GM18951 (cell line): ENCODE results near the gene AOPEP.

Experiments
- POLR2A ChIP-seq: IDR thresholded peaks from 4 replicates; pipeline ENCODE4 v1.6.1; 2011; ENCODE audit warnings: mild to moderate bottlenecking; ENCODE audit not compliant: insufficient read length, insufficient read depth; ENCODE audit errors: extremely low read depth
- in situ Hi-C: fragments of 300-500 bp; cut with MboI; formaldehyde crosslinking; loops from one replicate; pipeline ENCODE4 v1.12.0; 2022; ENCODE audit warnings: low sequenced_read_pairs, mixed read lengths, inconsistent platforms; ENCODE audit not compliant: unreplicated experiment

Gene AOPEP

DNA sequence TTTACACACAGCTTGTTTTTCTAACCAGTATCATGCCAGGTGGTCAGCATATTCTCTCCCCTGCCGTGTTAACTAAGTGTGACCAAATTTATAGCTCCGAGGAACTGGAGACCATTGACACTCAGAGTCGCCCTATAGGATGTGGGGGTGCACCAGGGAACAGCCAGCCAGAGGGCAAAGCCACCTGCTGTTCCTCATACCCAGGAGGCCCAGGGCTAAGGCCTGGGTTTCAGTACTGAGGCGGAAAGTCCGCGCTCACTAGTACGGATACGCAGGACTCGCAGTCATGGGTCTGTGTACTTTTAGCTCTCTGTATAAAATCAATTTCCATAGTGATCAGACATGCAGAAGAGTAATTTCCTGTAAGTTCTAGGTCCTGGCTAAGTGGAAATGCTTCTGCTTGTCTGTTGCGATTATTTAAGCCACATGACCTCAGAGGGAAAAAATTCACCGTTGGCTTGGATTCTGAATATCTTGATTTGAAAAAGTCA lies 247.0 kb downstream of the AOPEP start:
- no peak for TF ChIP-seq POLR2A
- in situ Hi-C loops: no loop called here

DNA sequence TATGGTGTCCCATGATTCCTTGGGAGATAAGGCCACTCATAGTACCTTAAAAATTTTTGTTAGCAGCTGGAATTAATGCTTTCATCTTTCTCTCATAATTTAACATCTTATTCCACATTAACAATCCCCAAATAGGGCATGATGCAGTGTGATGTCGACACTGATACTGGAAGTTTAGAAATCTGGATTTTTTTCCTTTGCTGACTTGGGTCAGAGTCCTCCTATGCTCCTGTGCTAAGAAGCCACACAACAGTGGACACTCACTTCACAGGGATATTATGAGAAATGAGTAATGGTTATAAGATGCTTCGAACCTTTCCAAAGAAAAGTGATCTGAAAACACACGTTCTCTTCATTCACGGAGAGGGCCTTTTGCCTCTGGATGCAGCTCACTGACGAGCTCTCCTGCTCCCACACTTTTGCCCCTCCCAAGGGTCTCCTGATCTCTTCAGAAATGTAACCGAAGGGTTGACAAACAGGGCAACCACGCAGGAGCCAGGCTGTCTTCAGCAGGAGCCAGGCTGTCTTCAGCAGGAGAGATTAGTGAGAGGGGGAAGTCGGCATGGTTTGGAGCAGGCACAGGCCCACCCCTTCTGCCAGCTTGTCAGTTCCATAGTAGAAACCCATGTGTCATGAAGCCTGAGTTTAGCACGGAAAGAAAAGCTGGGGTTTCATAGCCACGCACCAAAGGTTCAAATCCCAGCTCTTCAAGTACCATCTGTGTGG lies 247.8 kb downstream of the AOPEP start:
- TF ChIP-seq POLR2A: no peak
- in situ Hi-C loops: no loop called here

DNA sequence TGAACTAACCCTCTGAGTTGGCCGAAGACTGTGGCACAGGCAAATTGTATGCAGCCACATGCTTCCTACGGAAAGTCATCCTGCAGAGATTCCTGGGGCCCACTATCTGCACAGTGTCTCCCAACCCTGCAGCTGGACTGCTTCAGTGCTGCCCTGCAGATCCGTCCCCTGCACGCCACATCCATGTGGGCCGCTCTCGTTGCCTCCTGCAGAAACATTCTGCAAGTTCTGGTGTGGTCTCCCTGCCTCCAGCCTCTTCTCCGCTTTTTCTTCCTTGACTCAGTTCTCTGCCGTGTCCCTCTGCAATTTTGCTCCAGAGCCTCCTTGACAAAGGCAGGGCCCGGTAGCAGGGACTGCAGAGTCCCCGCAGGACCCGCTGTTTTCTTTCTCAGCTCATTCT lies 249.0 kb downstream of the AOPEP start:
- in situ Hi-C loops: no loop called here
- no peak for TF ChIP-seq POLR2A

GRCh38 chr9:94976077-94976476 lies 249.6 kb downstream of the AOPEP start:
- no peak for TF ChIP-seq POLR2A
- in situ Hi-C loops: no loop called here

DNA sequence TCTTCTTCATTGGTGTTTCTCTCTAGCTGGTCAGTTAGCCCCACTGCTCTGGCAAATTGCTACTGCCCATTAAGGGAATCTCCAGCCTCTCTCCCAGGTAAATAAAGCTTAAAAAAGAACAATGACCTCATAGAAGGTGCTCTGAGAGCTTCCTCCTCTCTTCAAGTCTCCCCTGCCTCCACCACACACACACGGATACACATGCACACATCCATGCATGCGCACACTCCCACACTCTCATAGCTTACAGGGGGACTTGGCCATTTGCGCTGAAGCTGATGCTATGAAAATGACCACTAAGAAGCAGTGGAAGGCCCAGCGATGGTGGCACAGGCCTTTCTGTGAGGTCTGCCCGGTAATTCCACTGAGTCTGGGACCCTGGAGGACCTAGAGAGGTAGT lies 250.9 kb downstream of the AOPEP start:
- no peak for TF ChIP-seq POLR2A
- in situ Hi-C loops: no loop called here

GRCh38 chr9:94979904-94980507 lies 253.5 kb downstream of the AOPEP start:
- in situ Hi-C loops: no loop called here
- no peak for TF ChIP-seq POLR2A

GRCh38 chr9:94980947-94981722 lies 254.6 kb downstream of the AOPEP start:
- in situ Hi-C loops: no loop called here
- no peak for TF ChIP-seq POLR2A

DNA sequence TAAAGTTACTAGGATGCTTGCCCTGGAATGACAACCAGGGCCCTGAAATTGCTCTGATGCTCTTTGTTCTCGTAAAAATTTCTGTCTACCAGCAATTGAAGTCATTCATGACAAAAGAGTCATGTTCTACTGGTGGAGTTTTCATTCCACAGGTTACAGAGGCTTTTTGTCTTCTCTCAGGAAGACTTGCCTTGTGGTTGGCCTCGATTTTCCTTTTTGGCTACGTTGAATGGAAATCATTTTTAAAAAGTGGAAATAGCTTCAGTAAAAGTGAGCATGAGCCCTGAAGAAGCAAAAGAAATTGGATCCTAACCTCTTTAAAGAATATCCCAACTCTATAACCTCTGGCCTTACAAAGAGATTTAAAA lies 255.2 kb downstream of the AOPEP start:
- no peak for TF ChIP-seq POLR2A
- in situ Hi-C loops: no loop called here

DNA sequence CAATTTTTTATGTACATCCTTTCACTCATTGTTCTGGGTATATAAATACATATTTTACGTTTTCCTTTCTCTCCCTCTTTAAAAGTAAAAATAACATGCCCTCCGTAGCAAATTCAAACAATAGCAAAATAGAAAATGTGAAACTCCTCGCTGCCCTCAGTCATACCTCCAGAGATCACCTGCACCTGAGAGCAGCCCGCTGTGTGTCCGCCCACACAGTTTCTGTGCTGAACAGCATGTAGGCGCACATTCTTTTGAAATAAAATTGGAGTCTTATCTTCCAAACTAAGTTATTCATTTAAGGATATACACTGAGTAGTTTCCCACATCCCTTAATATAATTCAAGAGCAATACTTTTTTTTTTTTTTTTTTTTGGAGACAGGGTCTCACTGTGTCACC lies 255.7 kb downstream of the AOPEP start:
- in situ Hi-C loops: no loop called here
- no peak for TF ChIP-seq POLR2A

- in situ Hi-C loops: no loop called here
- no peak for TF ChIP-seq POLR2A
Observed at GRCh38 chr9:94983552-94983951, 257.1 kb downstream of the AOPEP start.

DNA sequence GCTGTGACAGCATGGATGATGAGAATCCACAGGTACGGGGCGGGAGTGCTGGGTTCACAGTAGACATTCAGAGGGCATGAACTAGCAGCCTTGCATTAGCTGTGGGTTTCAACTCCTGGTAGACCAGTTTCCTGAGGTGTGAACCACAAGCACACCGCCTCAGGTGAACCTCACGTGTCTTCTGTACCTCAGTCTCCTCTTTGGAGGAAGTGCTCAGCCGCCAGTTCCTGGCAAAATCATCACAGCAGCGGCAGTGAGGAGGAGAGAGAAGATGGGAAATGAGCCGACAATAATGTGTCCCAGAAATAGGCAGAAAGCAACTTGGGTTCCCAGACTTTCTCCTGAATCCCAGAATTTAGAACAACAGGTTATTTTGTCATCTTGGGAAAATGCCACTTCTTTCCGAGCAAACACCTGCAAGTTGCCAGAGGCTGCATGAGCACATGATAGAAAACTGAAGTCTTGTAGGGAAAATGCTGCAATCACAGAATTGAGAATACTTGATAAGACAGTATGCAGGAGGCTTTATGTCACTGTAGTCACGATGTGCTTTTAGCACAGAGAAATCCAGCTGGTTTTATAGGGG lies 258.5 kb downstream of the AOPEP start:
- TF ChIP-seq POLR2A: no peak
- in situ Hi-C loops: no loop called here

DNA sequence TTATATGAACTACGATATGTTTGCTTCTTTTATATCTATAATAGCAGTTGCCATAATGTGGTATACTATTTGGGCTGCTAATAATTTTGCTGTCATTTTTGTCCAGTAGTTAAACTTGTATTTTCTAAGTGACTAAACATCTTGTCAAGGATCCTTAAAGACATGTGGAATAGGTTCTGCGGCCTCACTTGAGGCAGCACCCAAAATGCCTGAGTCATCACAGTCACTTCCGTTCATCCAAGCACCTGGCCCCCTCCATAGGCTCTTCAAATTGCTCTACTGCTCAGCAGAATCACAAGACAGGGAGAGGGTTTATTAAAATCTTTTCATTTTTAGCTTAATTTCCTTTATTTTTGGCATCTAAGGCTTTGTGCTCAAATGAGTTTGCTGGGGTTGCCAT lies 259.1 kb downstream of the AOPEP start:
- in situ Hi-C loops: no loop called here
- no peak for TF ChIP-seq POLR2A

DNA sequence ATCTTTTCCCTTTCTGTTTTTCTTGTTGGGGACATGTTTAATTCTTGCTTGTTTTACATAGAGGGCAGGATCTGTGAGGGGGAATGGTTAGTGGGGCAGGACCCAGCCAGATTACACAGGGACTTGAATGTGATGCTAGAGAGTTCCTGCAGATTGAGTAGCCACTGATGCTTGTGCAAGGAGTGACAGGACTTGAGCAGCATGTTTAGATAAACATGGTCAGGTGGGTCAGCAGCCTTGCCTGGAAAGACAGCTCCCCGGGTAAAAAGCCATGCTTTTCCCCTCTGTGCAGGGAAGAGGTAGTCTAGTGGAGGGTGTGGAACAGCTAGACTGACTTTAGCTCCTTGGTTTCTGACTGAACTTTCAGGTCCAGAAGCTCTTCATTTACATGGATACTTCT lies 261.2 kb downstream of the AOPEP start:
- in situ Hi-C loops: no loop called here
- TF ChIP-seq POLR2A: no peak

GRCh38 chr9:94990897-94991561 lies 264.5 kb downstream of the AOPEP start:
- in situ Hi-C loops: no loop called here

More at GRCh38 chr9:94990897-94991561, 264.5 kb downstream of the AOPEP start:
- no peak for TF ChIP-seq POLR2A
